Mesothelial cell of epicardium (in vitro differentiated cells): ENCODE data around the gene ISM2. TPM values are rescaled to one million over a fixed set of nuclear protein-coding genes. Genes with fewer than 3 reads are reported as not detected.

Experiments used
- DNase-seq, 2 experiments: peaks; one replicate each; pipeline ENCODE4 v3.0.0; 2021; ENCODE audit warnings: low spot score in 2 of 2; ENCODE audit not compliant: unreplicated experiment in 2 of 2
- H3K27ac Mint-ChIP-seq: 2 replicates; pipeline ENCODE4 v1.8.0; 2021; ENCODE audit warnings: mixed read lengths
- H3K27me3 Mint-ChIP-seq: 2 replicates; pipeline ENCODE4 v1.8.0; 2021; ENCODE audit warnings: low read depth, mixed read lengths
- H3K36me3 Mint-ChIP-seq: 2 replicates; pipeline ENCODE4 v1.8.0; 2021; ENCODE audit warnings: mixed read lengths
- H3K4me1 Mint-ChIP-seq: 2 replicates; pipeline ENCODE4 v1.8.0; 2021; ENCODE audit warnings: mixed read lengths
- H3K4me3 Mint-ChIP-seq: 2 replicates; pipeline ENCODE4 v1.8.0; 2021; ENCODE audit warnings: mild to moderate bottlenecking, moderate library complexity, mixed read lengths
- H3K9me3 Mint-ChIP-seq: 2 replicates; pipeline ENCODE4 v1.8.0; 2021; ENCODE audit warnings: mixed read lengths
- CTCF ChIP-seq: fragments of 200-600 bp; sonication (generic); IDR thresholded peaks from one replicate; pipeline ENCODE4 v1.5.0; 2021; ENCODE audit warnings: antibody characterized with exemption; ENCODE audit not compliant: unreplicated experiment
- total RNA-seq: library from RNA; stranded (reverse); gene quantifications from 3 replicates; pipeline ENCODE4 v1.2.1, GENCODE V29; 2021

Gene ISM2
- total RNA-seq, 1 donor from 2014 or later = 0.18 TPM

GRCh38 chr14:77526266-77526665 is 27.6 kb upstream of the ISM2 start:
- no peak for DNase-seq
- Mint-ChIP-seq H3K36me3 (peaks cover 17% of the 10 kb centered on the region), H3K9me3 (no peaks in the 10 kb centered on the region), H3K4me3 (no peak overlapping the region), H3K4me1 (peaks cover 11% of the 10 kb centered on the region), H3K27ac (peak overlapping the region; percentile 63), H3K27me3 (no peaks in the 10 kb centered on the region)
- TF ChIP-seq CTCF = no peak

GRCh38 chr14:77524536-77524935 is 25.9 kb upstream of the ISM2 start:
- H3K27me3 Mint-ChIP-seq = no peaks in the 10 kb centered on the region
- TF ChIP-seq CTCF = no peak
- H3K9me3 Mint-ChIP-seq = no peaks in the 10 kb centered on the region
- H3K4me3 Mint-ChIP-seq = no peak overlapping the region
- H3K4me1 Mint-ChIP-seq = peaks cover 11% of the 10 kb centered on the region
- H3K27ac Mint-ChIP-seq = no peak overlapping the region
- H3K36me3 Mint-ChIP-seq = peaks cover 28% of the 10 kb centered on the region
- DNase-seq = no peak

- peaks cover 10% of the 10 kb centered on the region for H3K4me1 Mint-ChIP-seq
- H3K4me3 Mint-ChIP-seq = no peak overlapping the region
- H3K27ac Mint-ChIP-seq = no peak overlapping the region
- DNase-seq = no peak
- TF ChIP-seq CTCF = no peak
- peaks cover 36% of the 10 kb centered on the region for H3K36me3 Mint-ChIP-seq
- no peaks in the 10 kb centered on the region for H3K9me3 Mint-ChIP-seq
- H3K27me3 Mint-ChIP-seq = no peaks in the 10 kb centered on the region
Observed at GRCh38 chr14:77523109-77523508, 24.5 kb upstream of the ISM2 start.

GRCh38 chr14:77520555-77520954 is 21.9 kb upstream of the ISM2 start:
- H3K9me3 Mint-ChIP-seq = no peaks in the 10 kb centered on the region
- TF ChIP-seq CTCF = no peak
- no peak overlapping the region for H3K27ac Mint-ChIP-seq
- H3K4me3 Mint-ChIP-seq = no peak overlapping the region
- no peaks in the 10 kb centered on the region for H3K27me3 Mint-ChIP-seq
- no peaks in the 10 kb centered on the region for H3K4me1 Mint-ChIP-seq
- DNase-seq = no peak
- peaks cover 44% of the 10 kb centered on the region for H3K36me3 Mint-ChIP-seq

- TF ChIP-seq CTCF = no peak
- Mint-ChIP-seq H3K27me3 (no peaks in the 10 kb centered on the region), H3K4me1 (no peaks in the 10 kb centered on the region), H3K36me3 (peaks cover 41% of the 10 kb centered on the region), H3K9me3 (no peaks in the 10 kb centered on the region), H3K4me3 (no peak overlapping the region), H3K27ac (no peak overlapping the region)
- no peak for DNase-seq
Observed at GRCh38 chr14:77516126-77516525, 17.5 kb upstream of the ISM2 start.
